T-helper 22 cell (primary cell): ENCODE data around the gene PPP1R9A.

Experiments used
- DNase-seq: peaks from one replicate; pipeline ENCODE4 v3.0.0-alpha.2; 2020; ENCODE audit warnings: low read depth

The PPP1R9A gene

GRCh38 chr7:95263785-95264362, 356.5 kb downstream of the PPP1R9A start:
- no peak for DNase-seq

GRCh38 chr7:95264363-95264891, 357.0 kb downstream of the PPP1R9A start:
- no peak for DNase-seq

GRCh38 chr7:95265634-95266033, 358.2 kb downstream of the PPP1R9A start:
- DNase-seq: no peak

- DNase-seq: no peak
These were observed 360.4 kb downstream of the PPP1R9A start for GRCh38 chr7:95267754-95268153.

GRCh38 chr7:95269640-95270039, 362.2 kb downstream of the PPP1R9A start:
- DNase-seq: no peak

GRCh38 chr7:95276114-95276513, 368.7 kb downstream of the PPP1R9A start:
- DNase-seq: no peak

- no peak for DNase-seq
These were observed 372.0 kb downstream of the PPP1R9A start for GRCh38 chr7:95279417-95279816.

- DNase-seq: no peak
These were observed 378.7 kb downstream of the PPP1R9A start for GRCh38 chr7:95286096-95286495.

- DNase-seq: no peak
These were observed 382.9 kb downstream of the PPP1R9A start for GRCh38 chr7:95290166-95290830.

- DNase-seq: no peak
These were observed 388.0 kb downstream of the PPP1R9A start for GRCh38 chr7:95295397-95295796.

GRCh38 chr7:95296456-95296855, 389.1 kb downstream of the PPP1R9A start:
- DNase-seq: no peak

GRCh38 chr7:95297041-95297440, 389.6 kb downstream of the PPP1R9A start:
- DNase-seq: no peak

GRCh38 chr7:95298091-95298490, 390.7 kb downstream of the PPP1R9A start:
- DNase-seq: no peak

- DNase-seq: no peak
These were observed 395.9 kb downstream of the PPP1R9A start for GRCh38 chr7:95303013-95303905.

- DNase-seq: no peak
These were observed 397.6 kb downstream of the PPP1R9A start for GRCh38 chr7:95304990-95305389.

GRCh38 chr7:95309951-95310350, 402.6 kb downstream of the PPP1R9A start:
- no peak for DNase-seq

- no peak for DNase-seq
These were observed 404.0 kb downstream of the PPP1R9A start for GRCh38 chr7:95311389-95311788.

GRCh38 chr7:95312561-95312960, 405.2 kb downstream of the PPP1R9A start:
- DNase-seq: no peak

GRCh38 chr7:95316588-95316987, 409.2 kb downstream of the PPP1R9A start:
- DNase-seq: no peak

- no peak for DNase-seq
These were observed 410.2 kb downstream of the PPP1R9A start for GRCh38 chr7:95317546-95317945.

GRCh38 chr7:95317966-95318365, 410.6 kb downstream of the PPP1R9A start:
- no peak for DNase-seq

- no peak for DNase-seq
These were observed 411.2 kb downstream of the PPP1R9A start for GRCh38 chr7:95318501-95319100.
